NCI-H82 treated with DMSO at 0.1 percent for 48 hours (cell line): ENCODE results near the gene PPM1N.

ENCODE experiments used
- DNase-seq: peaks from one replicate; lab custom pipeline; 2025; ENCODE audit not compliant: unreplicated experiment; lab: John Stamatoyannopoulos, UW

PPM1N gene

GRCh38 chr19:45498411-45499195 is at the start of gene PPM1N:
Gene PPM1N (plus strand): TSS chr19:45498443. CDS start chr19:45498473, 30 bp downstream.
- DNase-seq = peak; percentile 85

DNA sequence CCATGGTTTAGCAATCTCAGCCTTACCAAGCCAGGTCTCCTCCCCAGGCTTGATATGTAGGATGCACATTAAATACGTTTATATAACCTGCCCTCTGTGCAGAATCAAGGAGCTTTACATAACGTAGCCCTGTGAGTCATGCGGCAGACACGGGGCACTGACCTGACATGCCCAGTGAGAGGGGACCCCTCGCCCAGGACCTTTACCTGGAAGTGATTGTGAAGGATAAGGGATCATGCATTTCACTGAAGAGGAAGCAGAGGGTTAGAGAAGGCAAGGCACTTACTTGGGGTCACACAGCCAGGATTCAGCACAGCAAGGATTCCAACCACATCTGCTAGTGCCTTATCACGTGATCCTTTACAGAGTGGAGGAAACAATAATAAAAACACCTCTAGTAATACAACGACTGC is 49.4 kb upstream of the PPM1N start:
- DNase-seq = no peak

- DNase-seq = no peak
These were observed 48.3 kb upstream of the PPM1N start for GRCh38 chr19:45450012-45450333.

GRCh38 chr19:45451131-45451849 is 47.0 kb upstream of the PPM1N start:
- no peak for DNase-seq

- DNase-seq = no peak
These were observed 46.3 kb upstream of the PPM1N start for GRCh38 chr19:45451850-45452387.

GRCh38 chr19:45455707-45456499 is 42.3 kb upstream of the PPM1N start:
- DNase-seq = no peak

DNA sequence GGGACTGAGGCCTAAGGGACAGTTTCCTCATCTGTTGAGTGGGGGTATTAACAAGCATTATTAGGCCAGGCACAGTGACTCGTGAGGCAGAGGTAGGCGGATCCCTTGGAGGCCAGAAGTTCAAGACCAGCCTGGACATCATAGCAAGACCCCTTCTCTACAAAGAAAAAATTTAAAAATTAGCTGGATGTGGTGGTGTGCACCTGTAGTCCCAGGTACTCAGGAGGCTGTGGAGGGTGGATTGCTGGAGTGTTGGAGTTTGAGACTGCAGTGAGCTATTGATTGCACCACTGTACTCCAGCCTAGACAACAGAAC is 41.8 kb upstream of the PPM1N start:
- no peak for DNase-seq

- no peak for DNase-seq
These were observed 40.5 kb upstream of the PPM1N start for GRCh38 chr19:45457776-45458175.

- no peak for DNase-seq
These were observed 37.4 kb upstream of the PPM1N start for GRCh38 chr19:45460807-45461347.

DNA sequence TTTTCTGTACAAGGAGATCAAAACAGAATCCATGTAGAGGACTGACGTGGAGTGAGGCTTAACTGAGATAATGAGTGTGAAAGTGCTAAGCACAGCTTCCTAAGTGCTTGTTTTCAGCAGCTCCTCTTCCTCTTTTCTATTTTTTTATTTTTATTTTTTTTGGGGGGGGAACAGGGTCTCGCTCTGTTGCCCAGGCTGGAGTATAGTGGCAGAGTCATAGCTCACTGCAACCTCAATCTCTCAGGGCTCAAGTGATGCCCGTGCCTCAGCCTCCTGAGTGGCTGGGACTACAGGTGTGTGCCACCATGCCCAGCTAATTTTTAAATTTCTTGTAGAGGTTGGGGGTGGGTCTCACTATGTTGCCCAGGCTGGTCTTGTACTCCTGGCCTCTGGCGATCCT is 36.1 kb upstream of the PPM1N start:
- no peak for DNase-seq

GRCh38 chr19:45463241-45463640 is 35.0 kb upstream of the PPM1N start:
- no peak for DNase-seq

- DNase-seq = no peak
These were observed 34.0 kb upstream of the PPM1N start for GRCh38 chr19:45464274-45464673.

- no peak for DNase-seq
These were observed 33.3 kb upstream of the PPM1N start for GRCh38 chr19:45464852-45465441.

GRCh38 chr19:45467115-45467455 is 31.2 kb upstream of the PPM1N start:
- DNase-seq = no peak

DNA sequence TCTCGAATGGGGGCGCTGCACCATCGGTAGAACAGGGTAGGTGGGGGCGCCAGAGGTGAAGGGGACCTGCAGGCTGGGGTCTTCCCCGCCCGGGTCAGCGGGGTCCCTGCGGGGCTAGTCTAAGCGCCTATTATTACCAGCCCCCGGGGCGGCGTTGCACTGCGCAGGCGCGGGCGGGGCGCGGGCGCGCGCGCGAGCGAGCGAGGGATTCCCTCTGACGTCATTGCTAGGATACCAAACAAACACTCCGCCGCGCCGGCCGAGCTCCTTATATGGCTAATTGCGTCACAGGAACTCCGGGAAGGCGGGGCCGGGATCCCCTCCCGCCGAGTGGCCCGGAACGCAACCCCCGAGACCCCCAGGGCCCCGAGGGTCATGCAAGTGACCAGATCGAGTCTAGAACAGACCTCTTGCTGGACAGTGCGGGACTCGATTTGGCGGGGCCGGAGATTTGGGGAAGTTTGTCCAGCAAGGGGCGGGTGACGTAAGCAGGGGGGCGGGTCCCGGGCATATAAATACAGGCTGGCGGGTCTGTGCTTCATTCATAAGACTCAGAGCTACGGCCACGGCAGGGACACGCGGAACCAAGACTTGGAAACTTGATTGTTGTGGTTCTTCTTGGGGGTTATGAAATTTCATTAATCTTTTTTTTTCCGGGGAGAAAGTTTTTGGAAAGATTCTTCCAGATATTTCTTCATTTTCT is 30.6 kb upstream of the PPM1N start, which contains the start of gene FOSB:
FOSB (plus strand) TSS at position 541 of the 703 bp plus-strand sequence. CDS start 591 bp downstream, outside the sequence.
- DNase-seq = peak; percentile 89

- no peak for DNase-seq
These were observed 30.0 kb upstream of the PPM1N start for GRCh38 chr19:45468159-45468651.

GRCh38 chr19:45468803-45469131 is 29.5 kb upstream of the PPM1N start:
- no peak for DNase-seq

DNA sequence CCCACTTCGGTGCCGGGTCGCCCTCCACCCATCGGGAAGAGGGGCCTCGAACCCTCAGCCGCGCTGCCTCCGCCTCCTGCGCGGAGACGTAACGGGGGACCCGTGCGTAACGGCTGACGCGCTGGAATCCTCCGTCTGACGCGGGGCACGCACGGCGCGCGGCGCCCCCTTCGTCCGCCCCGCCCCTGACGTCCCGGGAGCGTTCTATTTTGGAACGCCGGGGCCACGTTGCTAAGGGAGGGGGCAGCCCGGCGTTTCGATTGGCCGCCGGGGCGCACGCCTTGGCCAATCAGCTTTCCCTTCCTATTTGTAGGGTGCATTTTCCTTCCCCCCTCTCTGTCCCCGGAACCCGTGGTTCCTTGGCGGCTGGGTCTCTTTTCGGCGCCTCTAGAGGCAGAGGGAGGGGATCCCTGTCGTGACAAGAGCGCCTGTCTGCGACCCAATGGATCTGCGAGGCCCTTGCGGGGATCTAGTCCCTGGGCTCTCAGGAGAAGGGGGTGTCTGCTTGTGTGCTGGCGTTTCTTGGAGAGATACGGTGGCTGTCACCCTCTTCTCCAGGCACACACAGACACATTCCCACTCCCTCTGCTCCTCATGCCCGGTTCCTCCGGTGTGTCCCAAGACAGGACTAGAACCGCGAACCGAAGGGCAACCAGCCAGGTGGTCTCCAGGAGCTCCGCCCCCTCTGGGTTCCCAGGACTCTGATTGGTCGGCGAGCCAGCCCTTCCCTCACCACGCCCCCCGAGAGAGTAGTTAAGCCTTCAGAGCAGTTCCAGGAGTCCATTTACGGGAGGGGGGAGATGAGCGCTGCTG is 28.9 kb upstream of the PPM1N start:
- peak; percentile 90 for DNase-seq

GRCh38 chr19:45469945-45470761 is 28.1 kb upstream of the PPM1N start:
- DNase-seq = no peak
